ENCODE data around the gene SERTAD2.

SERTAD2 gene

DNA sequence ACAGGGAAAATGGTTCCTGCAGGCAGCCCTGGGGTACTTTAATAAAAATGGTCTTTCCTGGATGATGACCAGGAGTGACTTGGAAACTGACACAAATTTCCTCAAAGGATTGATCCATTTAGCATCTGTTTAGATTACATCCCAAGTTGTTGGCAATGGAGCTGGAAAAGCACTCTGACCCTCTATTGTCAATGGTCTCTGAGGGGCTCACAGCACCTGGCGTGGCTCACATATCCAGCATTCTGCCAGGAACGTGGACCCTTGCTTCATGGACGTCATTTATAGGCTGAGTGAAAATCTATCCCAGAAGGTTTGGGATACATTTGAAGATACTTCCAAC, 43.8 kb downstream of the SERTAD2 start:
- no peak for TF ChIP-seq CTCF (IDR thresholded peaks at IDR 0.05; ENCODE audit: low read depth, low read length)
- H3K4me3 ChIP-seq (ENCODE audit: low read depth, low read length): no peak overlapping the region

DNA sequence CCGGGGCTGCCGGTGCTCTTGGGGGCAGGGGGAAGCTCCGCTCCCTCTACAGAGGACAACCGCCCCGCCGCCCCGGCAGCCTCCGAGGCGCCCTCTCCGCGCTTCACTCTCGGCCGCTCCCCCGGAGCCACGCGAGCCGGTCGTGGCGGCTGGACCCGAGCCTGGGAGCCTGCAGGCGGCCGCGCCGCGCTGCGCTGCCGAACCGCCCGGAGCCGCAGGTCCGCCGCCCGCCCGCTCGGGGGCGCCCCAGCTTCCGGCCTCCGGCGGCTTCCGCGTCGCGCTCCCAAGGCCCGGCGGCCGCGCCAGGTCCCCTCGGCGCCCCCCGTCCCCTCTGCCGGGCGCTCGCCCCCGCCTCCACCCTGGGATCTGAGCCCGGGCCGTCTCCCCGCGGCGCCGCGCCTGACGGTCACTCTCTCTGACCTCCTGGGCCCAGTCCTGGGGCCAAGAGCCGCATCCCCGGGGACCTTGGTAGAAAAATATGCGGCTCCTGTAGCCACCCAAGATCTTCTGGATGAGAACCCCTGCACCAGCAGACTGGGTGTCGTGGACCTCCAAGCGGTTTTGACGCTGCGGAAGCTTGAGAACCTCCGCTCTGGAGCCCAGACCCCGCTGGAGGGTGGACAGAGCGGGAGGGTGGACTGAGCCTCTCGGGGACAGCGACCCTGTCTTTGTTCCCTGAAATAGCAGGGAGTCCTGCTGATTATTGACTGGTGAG, 44.3 kb downstream of the SERTAD2 start:
- no peak for TF ChIP-seq CTCF (IDR thresholded peaks at IDR 0.05; ENCODE audit: low read depth, low read length)
- H3K4me3 ChIP-seq (ENCODE audit: low read depth, low read length): no peak overlapping the region

DNA sequence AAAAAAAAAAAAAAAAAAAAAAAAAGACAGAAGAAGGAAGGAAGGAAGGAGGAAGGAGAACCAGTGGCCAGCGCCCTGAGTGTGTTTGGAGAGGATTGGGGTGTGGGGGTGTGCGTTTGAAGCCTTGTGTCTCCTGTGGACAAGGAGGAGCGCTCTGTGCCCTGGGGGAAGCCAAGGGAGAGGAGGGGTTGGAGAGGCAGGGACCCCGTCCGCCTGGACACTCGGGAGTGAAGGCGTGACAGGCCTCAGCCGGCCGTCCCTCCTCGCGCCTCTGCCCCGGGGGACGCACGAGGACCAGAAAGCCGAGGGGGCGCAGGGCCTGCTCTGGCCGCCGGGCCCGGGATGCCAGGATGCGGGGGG, 44.9 kb downstream of the SERTAD2 start:
- TF ChIP-seq CTCF (IDR thresholded peaks at IDR 0.05; ENCODE audit: low read depth, low read length): no peak
- H3K4me3 ChIP-seq (ENCODE audit: low read depth, low read length): no peak overlapping the region

DNA sequence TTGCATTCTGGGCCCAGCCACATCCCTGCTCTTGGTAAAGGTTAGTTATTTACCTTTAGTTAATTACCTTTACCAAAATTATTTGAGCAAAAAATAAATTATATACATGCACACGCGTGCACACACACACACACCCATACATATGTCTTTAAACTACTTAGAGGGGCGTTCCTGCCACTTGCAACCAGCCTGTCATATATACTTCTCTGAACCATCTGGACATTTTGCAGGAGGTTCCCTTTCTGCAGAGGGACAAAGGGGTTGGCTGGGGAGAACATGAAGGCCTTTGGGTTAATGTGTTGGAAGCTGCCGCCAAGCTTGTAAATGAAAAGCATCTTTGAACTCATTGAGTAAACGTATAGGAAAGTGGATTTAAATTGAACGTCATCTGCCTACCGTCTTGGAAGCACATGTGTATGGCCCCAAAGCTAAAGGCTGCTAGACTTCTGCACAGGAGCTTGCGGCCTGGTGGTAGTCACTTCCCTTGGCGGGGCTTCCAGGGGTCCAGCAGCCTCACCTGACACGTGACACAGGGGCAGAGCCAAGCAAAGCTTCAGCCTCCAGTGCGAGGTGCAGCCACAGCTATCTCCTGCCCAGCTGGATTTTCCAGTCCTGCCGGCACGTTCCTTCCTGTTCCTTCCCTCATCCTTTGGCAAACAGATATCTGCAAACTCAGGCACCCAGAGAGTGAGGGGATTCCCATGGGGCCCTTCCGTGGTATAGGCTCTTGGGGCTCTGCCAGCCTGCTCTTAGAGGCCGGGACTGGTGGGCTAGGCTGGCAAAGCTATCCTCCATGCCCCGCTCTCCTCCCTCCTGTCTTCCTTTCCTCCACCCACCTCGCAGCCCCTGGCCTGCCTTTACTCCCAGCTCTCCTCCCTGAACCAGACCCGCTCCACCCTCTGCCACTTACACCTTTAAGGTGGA, 46.1 kb downstream of the SERTAD2 start:
- no peak overlapping the region for H3K4me3 ChIP-seq (ENCODE audit: low read depth, low read length)
- TF ChIP-seq CTCF (IDR thresholded peaks at IDR 0.05; ENCODE audit: low read depth, low read length): no peak

DNA sequence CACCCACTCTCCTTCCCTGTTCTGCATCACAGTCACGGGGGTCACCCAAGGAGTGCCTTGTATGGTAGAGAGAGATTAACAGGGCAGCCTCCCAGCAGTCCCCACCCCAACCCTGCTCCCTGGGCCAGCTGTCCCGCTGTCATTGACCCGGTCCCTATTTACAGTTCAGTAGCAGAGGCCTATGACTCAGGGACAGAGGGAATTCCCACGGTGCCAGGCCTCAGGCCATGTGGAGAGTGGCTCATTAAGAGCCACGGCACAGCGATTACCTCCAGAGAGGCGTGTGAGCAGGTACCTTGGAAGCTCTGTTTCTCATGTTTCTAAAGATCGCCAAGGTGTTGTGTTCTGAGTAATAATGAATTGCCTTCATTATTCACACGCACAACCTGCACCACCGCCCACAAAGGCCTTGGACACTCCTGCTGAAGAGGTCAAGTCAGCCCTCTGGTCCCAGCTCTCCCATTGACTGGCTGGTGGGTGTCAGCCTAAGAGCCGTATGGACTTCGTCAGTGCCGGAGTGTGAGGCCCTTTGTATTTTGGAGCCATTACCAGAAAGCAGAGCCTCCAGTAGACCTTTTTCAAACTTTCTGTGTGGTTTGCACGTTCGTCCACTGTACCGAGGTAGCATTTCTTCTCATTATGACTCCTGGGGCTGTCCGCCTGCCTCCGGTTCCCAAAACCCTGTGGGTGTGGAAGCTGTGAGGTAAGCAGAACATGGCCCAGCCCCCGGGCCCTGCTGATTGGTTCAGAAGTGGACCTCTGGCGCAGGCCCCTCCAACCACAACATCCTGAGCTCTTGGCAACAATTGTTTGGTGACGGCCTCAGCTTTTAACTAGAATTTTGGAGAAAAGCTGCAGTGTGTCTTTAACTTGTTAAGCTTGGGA, 47.0 kb downstream of the SERTAD2 start:
- no peak for TF ChIP-seq CTCF (IDR thresholded peaks at IDR 0.05; ENCODE audit: low read depth, low read length)
- H3K4me3 ChIP-seq (ENCODE audit: low read depth, low read length): no peak overlapping the region

- H3K4me3 ChIP-seq (ENCODE audit: low read depth, low read length): no peak overlapping the region
- no peak for TF ChIP-seq CTCF (IDR thresholded peaks at IDR 0.05; ENCODE audit: low read depth, low read length)
These were observed 47.7 kb downstream of the SERTAD2 start for GRCh38 chr2:64605991-64606478.

Measured in WI38 (cell line).